A549 (cell line): Measurements from ENCODE around the gene CTTN. TPM values are rescaled to one million over a fixed set of nuclear protein-coding genes. Genes with fewer than 3 reads are reported as not detected.

ENCODE experiments used
- ATAC-seq, 2 experiments: fragments of 200-7000 bp in 1 of 2; fragments of >200 bp in 1 of 2; cut with Nextera tagmentation in 1 of 2; cut with Tn5 transposase in 1 of 2; 3 replicates each; pipeline versions ENCODE4 v1.8.0 to v1.9.1; 2018 to 2020; ENCODE audit warnings: mild to moderate bottlenecking in 1 of 2, moderate library complexity in 1 of 2
- CTCF ChIA-PET: fragments of 300-600 bp; sonication (Branson Sonifier 250); formaldehyde crosslinking; extraction: SDS; loops from one replicate; lab custom pipeline; 2021; ENCODE audit warnings: antibody characterized with exemption, inconsistent platforms; lab: Yijun Ruan, JAX
- POLR2A ChIA-PET: fragments of 350-600 bp; formaldehyde crosslinking; extraction: SDS; loops from one replicate; lab custom pipeline; 2021; ENCODE audit warnings: antibody characterized with exemption, inconsistent platforms; lab: Yijun Ruan, JAX
- DNase-seq, 2 experiments: peaks; one replicate each; pipeline versions ENCODE4 v3.0.0 to v3.0.0-alpha.2; 2011 to 2016; ENCODE audit warnings: low read depth in 1 of 2, low spot score in 1 of 2
- FAIRE-seq: peaks from 2 replicates; lab custom pipeline; 2011; peaks lifted over from hg19 to GRCh38; lab: Jason Lieb, UNC
- H3K27ac ChIP-seq, 2 experiments: fragments of >200 bp; sonication (Bioruptor Twin); formaldehyde crosslinking; 3 replicates each; pipeline ENCODE4 v1.5.1; 2016 to 2017
- H3K4me1 ChIP-seq: fragments of >200 bp; sonication (Bioruptor Twin); formaldehyde crosslinking; 3 replicates; pipeline ENCODE4 v1.6.1; 2016
- H3K4me2 ChIP-seq: fragments of >200 bp; sonication (Bioruptor Twin); formaldehyde crosslinking; 3 replicates; pipeline ENCODE4 v1.6.1; 2016
- H3K4me3 ChIP-seq: fragments of >200 bp; sonication (Bioruptor Twin); formaldehyde crosslinking; 3 replicates; pipeline ENCODE4 v1.5.1; 2016
- H3K9me3 ChIP-seq: fragments of >200 bp; sonication (Bioruptor Twin); formaldehyde crosslinking; 3 replicates; pipeline ENCODE4 v1.6.1; 2016
- BHLHE40 ChIP-seq: IDR thresholded peaks from 2 replicates; pipeline ENCODE4 v1.6.1; 2012; ENCODE audit warnings: low read depth, low read length, inconsistent platforms
- CBX8 ChIP-seq: fragments of 200-600 bp; sonication (generic); IDR thresholded peaks from 2 replicates; pipeline ENCODE4 v1.6.1; 2016
- EHMT2 ChIP-seq: fragments of 200-600 bp; sonication (generic); IDR thresholded peaks from 2 replicates; pipeline ENCODE4 v1.6.1; 2016; ENCODE audit warnings: antibody characterized with exemption, low read depth, mild to moderate bottlenecking, moderate library complexity
- FOXS1 ChIP-seq: fragments of 250-450 bp; sonication (Bioruptor Pico); IDR thresholded peaks from 2 replicates; pipeline ENCODE4 v1.5.0; 2020; ENCODE audit warnings: mild to moderate bottlenecking, moderate library complexity
- GATA3 ChIP-seq: IDR thresholded peaks from 2 replicates; pipeline ENCODE4 v1.6.1; 2012; ENCODE audit warnings: borderline replicate concordance
- HOXB5 ChIP-seq: fragments of 250-450 bp; sonication (Bioruptor Pico); IDR thresholded peaks from 2 replicates; pipeline ENCODE4 v1.5.0; 2020; ENCODE audit warnings: mild to moderate bottlenecking, moderate library complexity
- NFE2L2 ChIP-seq: fragments of 150-350 bp; conservative IDR thresholded peaks from 2 replicates; pipeline ENCODE4 v1.6.1; 2014; ENCODE audit warnings: low read length
- PHF8 ChIP-seq: fragments of 200-600 bp; sonication (generic); IDR thresholded peaks from 2 replicates; pipeline ENCODE4 v1.6.1; 2016; ENCODE audit warnings: low read depth, mild to moderate bottlenecking, antibody characterized with exemption, moderate library complexity, borderline replicate concordance
- POLR2A ChIP-seq: IDR thresholded peaks from 2 replicates; pipeline ENCODE4 v1.6.1; 2012; ENCODE audit warnings: mild to moderate bottlenecking, low read length
- RAD21 ChIP-seq, 2 experiments: fragments of >200 bp in 1 of 2; sonication (Bioruptor Twin) in 1 of 2; formaldehyde crosslinking in 1 of 2; IDR thresholded peaks in 1 of 2; conservative IDR thresholded peaks in 1 of 2; 2 replicates in 1 of 2; 3 replicates in 1 of 2; pipeline ENCODE4 v1.6.1; 2012 to 2018; ENCODE audit warnings: inconsistent platforms in 1 of 2
- RFX5 ChIP-seq: fragments of 450-650 bp; IDR thresholded peaks from 2 replicates; pipeline ENCODE4 v1.7.1; 2014; ENCODE audit warnings: antibody characterized with exemption, mild to moderate bottlenecking, moderate library complexity
- SMC3 ChIP-seq: fragments of >200 bp; sonication (Bioruptor Twin); formaldehyde crosslinking; IDR thresholded peaks from 3 replicates; pipeline ENCODE4 v1.6.1; 2018; ENCODE audit warnings: inconsistent platforms
- SREBF2 ChIP-seq: fragments of 450-650 bp; IDR thresholded peaks from 2 replicates; pipeline ENCODE4 v1.6.1; 2014; ENCODE audit warnings: mild to moderate bottlenecking, moderate library complexity
- TFCP2L1 ChIP-seq: fragments of 250-450 bp; sonication (Bioruptor Pico); IDR thresholded peaks from 2 replicates; pipeline ENCODE4 v1.5.0; 2021; ENCODE audit warnings: mild to moderate bottlenecking
- ZC3H11A ChIP-seq: fragments of 450-650 bp; IDR thresholded peaks from 2 replicates; pipeline ENCODE4 v1.6.1; 2014; ENCODE audit warnings: antibody characterized with exemption, mild to moderate bottlenecking
- ZFP36 ChIP-seq: fragments of 450-650 bp; IDR thresholded peaks from 2 replicates; pipeline ENCODE4 v1.6.1; 2014; ENCODE audit warnings: borderline replicate concordance; ENCODE audit not compliant: partially characterized antibody
- WGBS: methylation state at CpG from one replicate; pipeline ENCODE4 v1.1.6; 2017; ENCODE audit errors: missing lambda C conversion rate; 5-methylcytosine and 5-hydroxymethylcytosine counted together
- polyA plus RNA-seq, 4 experiments: library from polyadenylated mRNA; depleted of rRNA in 3 of 4; stranded (reverse); fragments of >200 nt; fragmentation: RNase III in 1 of 4; extraction: RNeasy Plus Mini Kit Qiagen cat#74134 plus additional on column Dnase treatment in 1 of 4; gene quantifications; 2 replicates in 3 of 4; 3 replicates in 1 of 4; pipeline ENCODE4 v1.2.3, GENCODE V29; 2011 to 2017
- TF ChIP-seq, protein P1 (sequence below): fragments of >200 bp; sonication (Bioruptor Twin); formaldehyde crosslinking; IDR thresholded peaks from 2 replicates; pipeline ENCODE4 v1.6.1; 2016

CTTN gene
- polyA plus RNA-seq, 2 of the 4 experiments (the other 2 are of a cell fraction): 140 to 214 TPM

DNA sequence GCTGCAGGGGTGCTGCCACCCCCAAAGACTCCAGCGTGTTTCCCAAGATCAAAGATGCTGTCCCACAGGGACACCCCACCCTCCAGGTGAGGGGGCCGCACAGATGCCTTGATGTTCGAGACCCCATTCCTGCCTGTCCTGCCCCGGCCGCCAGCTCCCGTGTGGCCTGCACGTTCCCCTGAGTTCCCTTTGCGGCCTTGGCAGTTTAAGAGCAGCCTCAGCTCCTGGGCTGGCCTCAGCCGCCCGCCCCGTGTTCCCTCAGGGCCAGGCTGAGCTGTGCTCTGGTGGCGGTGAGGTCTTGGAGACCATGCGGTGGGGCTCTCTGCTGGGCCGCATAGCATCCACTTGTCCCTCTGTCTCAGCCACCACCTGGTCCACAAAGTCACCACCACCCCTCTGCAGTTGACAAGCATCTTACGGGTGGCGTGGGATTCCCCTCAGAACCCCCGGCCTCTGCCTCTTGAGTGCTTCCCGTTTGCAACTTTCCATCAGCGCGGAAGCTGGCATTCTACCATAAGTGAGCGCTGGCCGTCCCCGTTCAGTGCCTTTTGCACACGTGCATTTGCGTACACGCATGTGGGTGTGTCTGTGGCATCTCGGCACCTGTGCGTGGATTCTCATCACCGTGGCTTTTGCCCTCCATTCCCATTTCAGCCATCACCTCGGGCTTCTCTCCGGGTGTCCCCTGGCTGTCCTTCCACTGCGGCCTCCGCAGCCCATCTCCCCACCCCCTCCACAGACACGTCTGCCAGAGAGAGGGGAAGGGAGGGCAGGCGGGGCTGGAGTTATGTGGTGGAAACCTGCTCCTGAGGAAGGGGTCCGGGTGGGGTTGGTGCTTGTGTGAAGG is 35.9 kb downstream of the CTTN start:
- 91% methylated on average over 27 of the region's 36 CpGs for WGBS
- DNase-seq: no peak
- H3K9me3 ChIP-seq: no peaks in the 10 kb centered on the region
- POLR2A ChIA-PET: no interaction called here
- TF ChIP-seq ZFP36 (no peak), NFE2L2 (no peak), POLR2A (no peak), SMC3 (no peak)
- H3K4me1 ChIP-seq: no peaks in the 10 kb centered on the region
- H3K4me2 ChIP-seq: no peak overlapping the region
- H3K4me3 ChIP-seq: no peak overlapping the region
- no peak overlapping the region for H3K27ac ChIP-seq
- ATAC-seq: no peak
- FAIRE-seq: no peak
- CTCF ChIA-PET: interaction anchor here (1.0 kb wide), 1 partner anchor 21 kb away, joined by 3 read pairs; no protein-coding TSS in a partner anchor

DNA sequence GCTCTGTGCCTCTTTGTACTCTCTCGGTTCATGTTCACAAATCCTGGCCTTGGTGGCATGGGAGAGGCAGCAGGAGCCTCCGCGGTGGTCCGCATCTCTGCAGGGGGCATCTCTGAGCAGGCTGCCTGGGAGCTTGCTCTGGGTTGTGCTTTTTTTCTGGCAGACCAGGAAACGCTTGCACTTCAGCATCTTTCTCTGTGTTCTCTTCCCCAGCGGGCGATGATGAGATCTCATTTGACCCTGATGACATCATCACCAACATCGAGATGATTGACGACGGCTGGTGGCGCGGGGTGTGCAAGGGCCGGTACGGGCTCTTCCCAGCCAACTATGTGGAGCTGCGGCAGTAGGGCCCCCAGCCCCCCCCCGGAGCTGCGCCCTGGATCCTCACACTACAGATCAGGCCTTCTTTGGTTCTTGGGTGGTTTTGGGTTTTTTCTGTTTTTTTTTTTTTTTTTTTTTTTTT is 36.5 kb downstream of the CTTN start:
- H3K4me1 ChIP-seq: no peaks in the 10 kb centered on the region
- no peak for FAIRE-seq
- CTCF ChIA-PET: interaction anchor here (0.6 kb wide), 1 partner anchor 459 kb away, joined by 3 read pairs; no protein-coding TSS in a partner anchor
- TF ChIP-seq CBX8 (no peak), PHF8 (no peak), FOXS1 (no peak), RFX5 (no peak)
- TF ChIP-seq, all 56 proteins: peak for 0
- DNase-seq: no peak
- ATAC-seq: no peak
- WGBS: 90% methylated on average over 17 of the region's 17 CpGs
- no peak overlapping the region for H3K27ac ChIP-seq
- no peak overlapping the region for H3K4me2 ChIP-seq
- POLR2A ChIA-PET: no interaction called here
- no peak overlapping the region for H3K4me3 ChIP-seq
- H3K9me3 ChIP-seq: no peaks in the 10 kb centered on the region

DNA sequence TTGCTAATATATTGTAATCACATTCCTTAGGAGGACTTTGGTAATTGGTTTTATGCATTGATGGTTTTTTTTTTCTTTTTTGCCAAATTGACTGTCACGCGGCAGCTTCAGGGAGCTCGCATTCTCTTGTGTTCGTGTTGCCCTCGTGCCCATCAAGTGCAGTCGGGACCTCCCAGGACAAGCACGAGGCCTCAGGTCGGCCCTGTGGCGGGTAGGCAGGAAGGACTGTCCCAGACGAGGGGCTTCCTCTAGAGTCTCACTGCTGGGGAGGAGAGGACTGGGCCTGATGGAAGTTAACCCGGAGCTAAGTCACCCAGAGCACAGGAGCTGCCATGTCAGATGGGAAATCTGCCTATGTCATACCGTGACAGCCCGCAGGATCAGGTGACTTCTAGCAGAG is 37.0 kb downstream of the CTTN start:
- TF ChIP-seq ZC3H11A (no peak), TFCP2L1 (CRISPR knock-in tag) (no peak), BHLHE40 (no peak), EHMT2 (no peak), GATA3 (no peak), RAD21 (conservative IDR thresholded peaks at IDR 0.05 in 1 of 2, IDR thresholded peaks at IDR 0.05 in 1 of 2) (no peak), RFX5 (no peak), SREBF2 (no peak)
- TF ChIP-seq, protein P1, sequence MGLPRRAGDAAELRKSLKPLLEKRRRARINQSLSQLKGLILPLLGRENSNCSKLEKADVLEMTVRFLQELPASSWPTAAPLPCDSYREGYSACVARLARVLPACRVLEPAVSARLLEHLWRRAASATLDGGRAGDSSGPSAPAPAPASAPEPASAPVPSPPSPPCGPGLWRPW: no peak
- FAIRE-seq (no peak), DNase-seq (no peak), ATAC-seq (no peak)
- CTCF ChIA-PET: interaction anchor here (0.6 kb wide), 1 partner anchor 459 kb away, joined by 3 read pairs; no protein-coding TSS in a partner anchor
- no peaks in the 10 kb centered on the region for H3K4me1 ChIP-seq
- no peak overlapping the region for H3K4me3 ChIP-seq
- H3K9me3 ChIP-seq: no peaks in the 10 kb centered on the region
- POLR2A ChIA-PET: no interaction called here
- WGBS: 93% methylated on average over 13 of the region's 13 CpGs
- no peak overlapping the region for H3K4me2 ChIP-seq
- no peak overlapping the region for H3K27ac ChIP-seq

DNA sequence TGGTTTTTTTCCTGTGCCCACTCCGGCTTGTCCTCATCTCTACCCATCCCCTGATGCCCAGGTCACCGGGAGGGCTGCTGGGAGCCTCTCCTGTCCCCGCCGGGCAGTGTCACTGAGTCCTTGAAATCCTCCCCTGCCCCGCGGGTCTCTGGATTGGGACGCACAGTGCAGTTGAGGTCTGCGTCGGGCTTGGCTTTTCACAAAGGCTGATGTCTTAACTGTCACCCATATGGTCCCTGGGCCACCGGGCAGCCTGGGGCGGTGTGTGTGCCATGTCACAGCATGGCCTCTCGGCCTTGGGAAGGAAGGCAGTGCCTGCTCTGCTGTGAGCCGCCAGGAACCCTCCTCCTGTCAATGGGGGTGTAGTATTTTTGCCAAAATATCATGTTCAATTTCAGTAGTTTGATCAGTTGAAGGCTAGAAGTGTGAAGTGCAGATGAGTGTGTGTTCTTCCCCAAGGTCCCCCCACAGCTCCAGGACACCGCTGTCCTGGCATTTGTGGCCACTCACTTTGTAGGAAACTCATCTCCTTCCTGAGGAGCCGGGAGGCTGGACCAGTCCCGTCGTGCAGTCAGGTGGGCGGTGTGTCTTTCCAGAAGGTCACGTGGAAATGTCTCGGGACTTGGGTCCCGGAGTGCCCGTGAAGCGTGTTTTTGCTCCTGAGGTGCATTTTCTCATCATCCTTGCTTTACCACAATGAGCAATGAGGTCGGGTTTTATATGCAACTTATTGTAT is 37.6 kb downstream of the CTTN start:
- whole genome bisulfite sequencing: 95% methylated on average over 20 of the region's 24 CpGs
- no peak overlapping the region for H3K4me3 ChIP-seq
- ChIA-PET CTCF (no interaction called here), POLR2A (no interaction called here)
- H3K27ac ChIP-seq: no peak overlapping the region
- TF ChIP-seq HOXB5 (CRISPR knock-in tag) (no peak), RFX5 (no peak)
- no peak for DNase-seq
- ATAC-seq: no peak
- FAIRE-seq: no peak
- no peak overlapping the region for H3K4me2 ChIP-seq
- no peaks in the 10 kb centered on the region for H3K9me3 ChIP-seq
- H3K4me1 ChIP-seq: no peaks in the 10 kb centered on the region
